GM13976 (cell line): ENCODE measurements around the gene RARRES2.
A peak's percentile ranks its signal among the peaks of the same experiment; 100 is the strongest.

Source experiments
- DNase-seq: peaks from one replicate; pipeline ENCODE4 v3.0.0; 2012; ENCODE audit warnings: low spot score
- in situ Hi-C: fragments of 300-500 bp; cut with MboI; formaldehyde crosslinking; loops from one replicate; pipeline ENCODE4 v1.12.0; 2022; ENCODE audit warnings: low sequenced_read_pairs, mixed read lengths, inconsistent platforms; ENCODE audit not compliant: unreplicated experiment
- TF ChIP-seq, protein P1 (sequence below): IDR thresholded peaks from 2 replicates; pipeline ENCODE4 v1.5.1; 2012; ENCODE audit warnings: borderline replicate concordance, mild to moderate bottlenecking; ENCODE audit not compliant: insufficient read depth; ENCODE audit errors: extremely low read depth, missing control alignments, control extremely low read depth

The RARRES2 gene

DNA sequence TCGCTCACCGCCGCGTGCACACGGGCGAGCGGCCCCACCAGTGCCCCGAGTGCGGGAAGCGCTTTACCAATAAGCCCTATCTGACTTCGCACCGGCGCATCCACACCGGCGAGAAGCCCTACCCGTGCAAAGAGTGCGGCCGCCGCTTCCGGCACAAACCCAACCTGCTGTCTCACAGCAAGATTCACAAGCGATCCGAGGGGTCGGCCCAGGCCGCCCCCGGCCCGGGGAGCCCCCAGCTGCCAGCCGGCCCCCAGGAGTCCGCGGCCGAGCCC lies 30.5 kb upstream of the RARRES2 start:
- TF ChIP-seq, protein P1, sequence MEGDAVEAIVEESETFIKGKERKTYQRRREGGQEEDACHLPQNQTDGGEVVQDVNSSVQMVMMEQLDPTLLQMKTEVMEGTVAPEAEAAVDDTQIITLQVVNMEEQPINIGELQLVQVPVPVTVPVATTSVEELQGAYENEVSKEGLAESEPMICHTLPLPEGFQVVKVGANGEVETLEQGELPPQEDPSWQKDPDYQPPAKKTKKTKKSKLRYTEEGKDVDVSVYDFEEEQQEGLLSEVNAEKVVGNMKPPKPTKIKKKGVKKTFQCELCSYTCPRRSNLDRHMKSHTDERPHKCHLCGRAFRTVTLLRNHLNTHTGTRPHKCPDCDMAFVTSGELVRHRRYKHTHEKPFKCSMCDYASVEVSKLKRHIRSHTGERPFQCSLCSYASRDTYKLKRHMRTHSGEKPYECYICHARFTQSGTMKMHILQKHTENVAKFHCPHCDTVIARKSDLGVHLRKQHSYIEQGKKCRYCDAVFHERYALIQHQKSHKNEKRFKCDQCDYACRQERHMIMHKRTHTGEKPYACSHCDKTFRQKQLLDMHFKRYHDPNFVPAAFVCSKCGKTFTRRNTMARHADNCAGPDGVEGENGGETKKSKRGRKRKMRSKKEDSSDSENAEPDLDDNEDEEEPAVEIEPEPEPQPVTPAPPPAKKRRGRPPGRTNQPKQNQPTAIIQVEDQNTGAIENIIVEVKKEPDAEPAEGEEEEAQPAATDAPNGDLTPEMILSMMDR: no peak

DNA sequence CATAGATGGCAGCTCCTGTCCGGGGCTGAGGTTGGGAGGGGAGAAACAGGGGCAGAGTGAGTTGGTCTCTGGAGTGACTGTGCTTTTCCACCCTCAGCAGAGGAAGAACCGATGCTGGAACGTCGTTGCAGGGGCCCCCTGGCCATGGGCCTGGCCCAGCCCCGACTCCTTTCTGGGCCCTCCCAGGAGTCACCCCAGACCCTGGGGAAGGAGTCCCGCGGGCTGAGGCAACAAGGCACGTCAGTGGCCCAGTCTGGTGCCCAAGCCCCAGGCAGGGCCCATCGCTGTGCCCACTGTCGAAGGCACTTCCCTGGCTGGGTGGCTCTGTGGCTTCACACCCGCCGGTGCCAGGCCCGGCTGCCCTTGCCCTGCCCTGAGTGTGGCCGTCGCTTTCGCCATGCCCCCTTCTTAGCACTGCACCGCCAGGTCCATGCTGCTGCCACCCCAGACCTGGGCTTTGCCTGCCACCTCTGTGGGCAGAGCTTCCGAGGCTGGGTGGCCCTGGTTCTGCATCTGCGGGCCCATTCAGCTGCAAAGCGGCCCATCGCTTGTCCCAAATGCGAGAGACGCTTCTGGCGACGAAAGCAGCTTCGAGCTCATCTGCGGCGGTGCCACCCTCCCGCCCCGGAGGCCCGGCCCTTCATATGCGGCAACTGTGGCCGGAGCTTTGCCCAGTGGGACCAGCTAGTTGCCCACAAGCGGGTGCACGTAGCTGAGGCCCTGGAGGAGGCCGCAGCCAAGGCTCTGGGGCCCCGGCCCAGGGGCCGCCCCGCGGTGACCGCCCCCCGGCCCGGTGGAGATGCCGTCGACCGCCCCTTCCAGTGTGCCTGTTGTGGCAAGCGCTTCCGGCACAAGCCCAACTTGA lies 29.9 kb upstream of the RARRES2 start:
- TF ChIP-seq, protein P1: no peak
- no peak for DNase-seq
- in situ Hi-C loops: no loop called here

More for the DNA sequence above, 30.5 kb upstream of the RARRES2 start:
- DNase-seq: no peak
- in situ Hi-C loops: no loop called here

DNA sequence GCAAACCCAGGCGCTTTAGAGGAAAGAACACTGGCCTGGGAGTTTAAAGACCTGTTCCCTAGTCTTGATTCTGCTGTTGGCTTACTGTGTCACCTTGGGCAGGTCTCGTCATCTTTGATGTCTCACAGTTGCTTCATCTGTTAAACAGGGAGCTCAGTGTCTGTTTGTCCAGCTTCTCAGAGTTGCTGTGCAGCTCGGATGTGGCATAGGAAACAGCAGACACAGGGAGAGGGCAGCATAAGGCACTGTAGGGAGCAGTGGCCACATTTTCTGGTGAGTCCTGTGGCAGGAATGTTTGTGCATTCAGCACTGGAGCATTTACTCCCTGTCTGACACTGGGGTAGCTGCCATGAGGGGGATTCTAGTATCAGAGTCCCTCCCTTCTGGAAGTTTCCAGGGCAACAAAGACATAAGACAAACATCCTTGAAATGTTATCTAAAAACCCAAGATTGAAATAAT lies 29.2 kb upstream of the RARRES2 start:
- TF ChIP-seq, protein P1: no peak
- in situ Hi-C loops: no loop called here
- DNase-seq: no peak

DNA sequence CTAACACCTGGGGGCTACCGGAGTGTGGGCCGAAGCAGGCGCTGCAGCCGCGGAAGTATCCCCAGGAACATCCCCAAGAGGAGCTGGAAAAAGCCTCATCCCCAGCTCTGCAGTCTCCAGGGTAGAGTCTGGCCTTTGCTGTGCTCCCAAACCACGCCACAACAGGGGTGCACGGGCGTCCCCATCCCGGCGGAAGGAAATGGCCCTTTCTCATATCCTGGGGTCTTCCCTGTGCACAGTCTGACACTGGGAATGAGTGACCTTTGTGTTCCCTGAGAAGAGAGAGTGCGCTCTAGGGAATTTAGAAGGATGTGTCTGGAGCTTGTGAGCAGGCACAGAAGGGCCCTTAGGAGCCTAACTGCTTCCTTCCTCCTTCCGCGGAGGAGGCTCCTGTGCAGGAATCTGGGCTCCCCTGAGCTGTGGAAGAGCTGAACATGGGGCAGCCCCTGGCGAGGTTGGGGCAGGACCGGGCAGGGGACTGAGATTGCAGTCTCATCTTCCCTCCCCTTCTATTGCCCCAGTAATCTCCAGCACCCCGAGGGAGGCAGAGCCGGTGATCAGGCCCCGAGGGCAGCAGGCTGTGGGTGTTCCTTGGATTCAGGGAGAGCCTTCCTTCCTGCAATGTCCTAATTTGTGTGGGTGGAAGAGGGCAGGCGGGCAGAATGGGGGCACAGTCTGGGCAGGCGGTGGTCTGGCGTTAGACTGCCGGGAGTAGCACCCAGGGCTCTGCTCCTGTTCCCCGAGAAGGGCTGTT lies 28.5 kb upstream of the RARRES2 start:
- DNase-seq: no peak
- in situ Hi-C loops: no loop called here
- TF ChIP-seq, protein P1: no peak

DNA sequence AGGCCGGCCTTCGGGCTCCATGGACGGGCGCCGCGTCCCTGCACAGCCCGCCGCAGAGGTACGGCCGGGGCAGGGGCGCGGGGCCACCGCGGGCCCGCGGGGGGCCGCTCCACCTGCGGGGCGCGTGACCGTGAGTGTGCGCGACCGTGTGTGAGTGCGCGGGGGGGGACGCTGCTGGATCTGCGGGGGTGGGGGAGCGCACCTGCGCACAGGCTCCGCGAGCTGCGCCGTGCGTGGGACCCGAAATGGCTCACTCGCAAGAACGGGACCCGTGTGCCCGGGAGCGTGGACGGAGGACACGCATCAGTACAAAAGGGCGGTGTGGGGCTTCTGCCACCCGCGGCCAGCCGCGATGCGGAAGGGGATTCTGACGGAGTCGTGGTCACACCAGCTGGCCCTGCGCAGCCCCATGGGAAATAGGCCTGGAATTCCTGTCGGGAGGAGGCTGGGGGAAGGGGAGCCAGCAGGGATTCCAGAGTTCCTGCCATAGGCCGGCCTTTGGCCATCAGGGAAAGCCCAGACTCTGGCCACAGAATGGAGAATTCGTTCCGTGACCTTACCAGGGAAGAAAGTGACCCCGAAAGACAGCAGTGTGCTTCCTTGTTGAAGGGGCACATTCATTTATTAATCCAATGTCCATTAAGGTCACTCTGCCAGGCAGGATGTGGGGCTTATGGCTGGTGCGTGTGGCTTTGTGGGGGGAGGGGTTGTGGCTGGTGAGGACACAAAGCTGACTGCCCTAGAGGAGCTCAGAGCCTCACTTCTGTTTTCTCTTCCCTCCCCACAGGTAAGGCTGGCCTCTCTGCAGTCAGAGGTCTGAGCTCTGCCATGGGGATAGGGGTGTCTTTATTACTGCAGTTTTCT lies 27.7 kb upstream of the RARRES2 start:
- in situ Hi-C loops: no loop called here
- TF ChIP-seq, protein P1: no peak
- peak; percentile 67 for DNase-seq

DNA sequence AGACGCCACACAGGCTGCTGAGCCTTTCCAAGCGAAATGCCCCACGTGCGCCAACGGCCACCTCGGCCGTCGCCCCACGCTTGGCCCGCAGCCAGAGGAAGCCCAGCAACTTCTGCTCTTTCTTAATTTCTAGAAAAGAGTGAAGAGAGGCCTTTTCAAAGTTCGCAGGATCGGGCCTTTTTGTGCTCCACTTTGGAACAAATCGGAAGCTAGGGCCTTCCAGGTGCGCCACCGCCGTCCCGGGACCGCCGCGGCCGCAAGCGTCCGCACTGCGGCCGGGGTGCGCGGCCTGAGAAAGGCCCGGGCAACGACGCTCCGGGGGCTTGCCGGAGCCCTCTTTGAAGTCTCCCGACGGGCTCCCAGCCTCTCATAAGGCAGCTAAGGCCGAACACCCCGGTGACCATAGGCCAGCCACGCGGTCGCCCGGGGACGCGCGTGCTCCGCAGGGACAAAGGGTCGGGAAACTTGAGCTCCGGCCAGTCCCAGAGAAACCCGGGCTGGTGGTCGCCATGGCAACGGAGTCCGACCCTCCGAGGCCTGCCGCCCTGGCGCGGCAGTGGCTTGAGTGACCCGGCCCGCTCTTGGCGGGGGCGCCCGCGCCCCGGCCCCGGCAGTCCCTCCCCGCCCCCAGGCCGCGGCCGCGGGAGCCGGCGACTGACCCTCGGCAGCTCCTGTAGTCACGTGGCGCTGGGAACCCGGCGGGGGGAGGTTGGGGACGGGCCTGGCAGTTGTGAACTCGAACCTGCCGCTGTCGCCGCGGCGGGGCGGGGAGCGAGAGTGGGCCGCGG lies 26.9 kb upstream of the RARRES2 start, which contains the start of gene REPIN1:
Gene REPIN1, plus strand, starts transcription at position 727 of the 788 bp plus-strand sequence. CDS start 890 bp downstream, outside the sequence.
- TF ChIP-seq, protein P1: no peak
- in situ Hi-C loops: no loop called here
- DNase-seq: peak; percentile 92
